LNCaP clone FGC (cell line): ENCODE results near the gene STK32A.
"Not testable (repeated sequence)": the region's sequence is repeated elsewhere in the genome, so short reads cannot be mapped to it uniquely, and the experiment has no call there.

Source experiments
- DNase-seq: peaks from one replicate; pipeline ENCODE4 v3.0.0-alpha.2; 2011; ENCODE audit warnings: low read depth
- H3K4me3 ChIP-seq: 2 replicates; pipeline ENCODE4 v1.5.1; 2011; ENCODE audit warnings: mild to moderate bottlenecking, low read depth, low read length, control low read depth
- CTCF ChIP-seq: IDR thresholded peaks from 2 replicates; pipeline ENCODE4 v1.5.1; 2012; ENCODE audit warnings: mild to moderate bottlenecking; ENCODE audit not compliant: control insufficient read depth, insufficient read depth; ENCODE audit errors: extremely low read depth

STK32A gene

DNA sequence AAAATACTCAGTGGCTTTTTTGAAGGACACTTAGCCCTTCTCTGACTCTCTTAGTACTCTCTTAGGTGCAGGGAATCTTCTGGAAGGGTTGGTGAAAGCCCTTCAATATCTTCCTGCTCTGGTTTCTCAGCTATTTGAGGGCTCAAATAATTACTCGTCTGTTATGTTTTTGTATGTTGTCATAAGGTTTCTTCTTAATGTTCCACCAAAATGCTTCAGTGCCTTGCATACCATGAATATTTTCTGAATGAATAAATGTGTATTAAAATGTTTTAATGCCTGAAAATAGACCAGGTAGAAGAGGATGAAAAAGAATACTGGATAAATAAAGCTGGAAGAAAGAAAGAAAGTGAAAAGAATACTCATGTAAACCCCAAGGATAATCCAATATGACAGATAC, 124.3 kb downstream of the STK32A start:
- TF ChIP-seq CTCF: no peak
- no peak overlapping the region for H3K4me3 ChIP-seq
- no peak for DNase-seq

DNA sequence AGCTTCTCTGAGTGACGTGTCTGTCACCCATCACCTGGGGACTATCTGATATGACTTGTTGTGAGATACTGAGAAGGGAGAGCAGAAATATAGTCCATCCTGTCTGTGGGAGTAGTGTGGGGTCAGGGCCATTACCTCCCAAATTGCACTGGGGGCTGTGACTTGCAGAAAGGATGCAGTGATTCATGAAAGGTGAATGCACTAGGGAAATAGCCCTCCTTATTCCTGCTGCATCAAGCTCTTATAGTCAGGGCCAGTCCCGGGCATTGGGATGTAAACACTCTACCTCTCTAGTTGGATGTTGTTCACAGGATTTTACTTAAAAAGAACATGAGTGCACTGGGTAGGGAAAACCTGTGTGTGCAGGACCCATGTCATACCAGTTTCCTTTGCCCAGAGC, 124.8 kb downstream of the STK32A start:
- DNase-seq: no peak
- H3K4me3 ChIP-seq: no peak overlapping the region
- TF ChIP-seq CTCF: no peak

DNA sequence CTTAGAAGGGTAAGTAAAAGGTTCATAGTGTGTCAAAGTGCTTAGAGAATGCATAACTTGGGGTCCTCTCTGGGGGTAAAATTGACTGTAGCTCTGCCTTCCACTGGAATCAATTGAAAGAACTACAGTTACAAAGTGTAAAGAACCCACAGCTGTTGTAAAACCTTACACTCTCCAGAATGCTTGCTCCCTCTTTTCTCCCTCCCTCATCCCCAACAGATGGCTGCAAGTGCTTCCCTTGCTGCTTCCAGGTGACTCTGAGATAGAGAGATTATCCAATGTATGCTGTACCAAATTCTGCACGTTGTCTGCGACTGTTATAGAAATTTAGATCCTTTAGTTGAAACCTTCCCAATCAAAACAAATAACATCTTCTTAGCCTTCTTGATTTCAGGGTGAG, 126.0 kb downstream of the STK32A start:
- H3K4me3 ChIP-seq: no peak overlapping the region
- TF ChIP-seq CTCF: no peak
- DNase-seq: no peak

DNA sequence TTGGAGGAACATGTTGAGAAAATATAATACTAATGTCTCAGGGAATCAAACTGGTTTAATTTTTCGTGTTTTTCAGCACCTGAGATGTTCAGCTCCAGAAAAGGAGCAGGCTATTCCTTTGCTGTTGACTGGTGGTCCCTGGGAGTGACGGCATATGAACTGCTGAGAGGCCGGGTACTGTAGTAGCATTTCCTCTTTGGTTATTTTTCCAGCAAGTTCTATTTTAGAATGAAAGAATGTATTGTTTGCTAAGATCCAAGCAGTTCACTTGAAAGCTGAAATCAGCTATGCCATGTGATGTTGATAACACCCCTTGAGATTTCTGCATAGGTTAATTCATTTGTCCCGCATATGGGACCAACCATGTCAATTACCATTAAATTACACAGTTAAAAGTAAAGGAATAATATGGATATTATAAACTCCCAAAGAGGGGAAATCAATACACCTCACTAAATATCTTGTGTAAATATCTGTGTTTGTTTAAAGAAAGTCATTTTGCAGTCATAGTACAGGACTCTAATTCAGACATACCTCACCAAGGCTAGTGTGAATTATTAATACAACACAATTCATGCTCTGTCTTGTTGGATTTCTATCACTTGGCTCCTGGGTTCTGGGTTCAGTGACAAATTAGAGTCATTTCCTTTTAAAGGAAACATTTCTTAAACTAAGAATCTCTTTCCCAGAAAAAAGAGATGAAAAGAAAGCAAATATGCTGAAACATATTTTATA, 126.8 kb downstream of the STK32A start:
- no peak overlapping the region for H3K4me3 ChIP-seq
- no peak for TF ChIP-seq CTCF
- no peak for DNase-seq

DNA sequence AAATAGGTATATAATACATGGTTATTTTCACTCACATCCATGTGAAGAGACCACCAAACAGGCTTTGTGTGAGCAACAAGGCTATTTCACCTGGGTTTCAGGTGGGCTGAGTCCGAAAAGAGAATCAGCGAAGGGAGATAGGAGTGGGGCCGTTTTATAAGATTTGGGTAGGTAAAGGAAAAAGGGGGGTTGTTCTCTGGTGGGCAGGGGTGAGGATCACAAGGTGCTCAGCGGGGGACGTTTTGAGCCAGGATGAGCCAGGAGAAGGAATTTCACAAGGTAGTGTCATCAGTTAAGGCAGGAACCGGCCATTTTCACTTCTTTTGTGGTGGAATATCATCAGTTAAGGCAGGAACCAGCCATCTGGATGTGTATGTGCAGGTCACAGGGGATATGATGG, 132.6 kb downstream of the STK32A start:
- DNase-seq, H3K4me3 ChIP-seq: not testable (repeated sequence)

GRCh38 chr5:147369742-147370374, 135.0 kb downstream of the STK32A start:
- DNase-seq: no peak

DNA sequence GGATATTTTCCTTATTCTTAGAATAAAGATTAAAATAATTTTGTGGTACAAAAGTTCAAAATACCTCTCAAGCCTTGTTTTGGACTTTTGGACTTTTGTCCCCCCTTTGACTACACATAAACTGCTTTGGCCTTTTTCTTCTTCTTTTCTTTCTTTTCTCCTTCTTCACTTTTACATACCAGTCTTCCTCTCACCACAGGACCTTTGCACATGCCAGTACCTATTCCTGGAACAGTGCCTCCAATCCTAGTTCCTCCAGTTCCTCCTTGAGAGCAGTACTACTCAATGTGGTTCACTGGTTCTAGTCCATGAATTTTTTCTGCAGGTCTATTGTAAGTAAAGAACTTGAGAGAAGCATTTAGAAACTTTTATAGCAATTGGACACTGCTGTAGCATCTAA, 136.5 kb downstream of the STK32A start:
- TF ChIP-seq CTCF: no peak
- no peak for DNase-seq
- no peak overlapping the region for H3K4me3 ChIP-seq

More at GRCh38 chr5:147369742-147370374, 135.0 kb downstream of the STK32A start:
- H3K4me3 ChIP-seq: no peak overlapping the region
- TF ChIP-seq CTCF: peak; percentile 65
